ENCODE measurements around the gene WLS.

Gene WLS

DNA sequence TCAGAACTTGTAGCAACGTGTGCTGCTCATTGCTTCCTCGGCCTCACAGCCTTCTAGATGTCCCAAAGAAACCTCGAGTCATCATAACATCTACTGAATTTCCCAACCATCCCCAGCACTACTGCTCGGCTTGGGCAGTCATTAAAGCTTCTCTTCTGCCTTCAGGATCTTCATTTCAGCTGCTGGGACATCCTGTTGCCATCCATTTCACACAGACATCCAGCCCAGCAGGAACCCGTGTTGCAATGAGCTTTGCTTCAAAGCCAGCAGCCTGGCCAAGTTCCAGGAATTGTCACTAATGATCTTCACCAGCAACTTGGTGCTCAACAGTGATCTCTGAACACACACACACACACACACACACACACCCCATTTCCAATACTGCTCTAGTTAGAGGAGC lies 18.5 kb downstream of the WLS start:
- no peak for DNase-seq (ENCODE audit: low read depth)
- TF ChIP-seq CTCF (IDR thresholded peaks at IDR 0.05; ENCODE audit: control insufficient read depth, insufficient read depth, low read depth, low read length, missing control alignments): no peak
- H3K4me3 ChIP-seq (ENCODE audit: control insufficient read depth, low read depth, low read length): no peak overlapping the region

GRCh38 chr1:68211761-68212380 lies 20.5 kb downstream of the WLS start:
- H3K4me3 ChIP-seq (ENCODE audit: control insufficient read depth, low read depth, low read length): no peak overlapping the region
- no peak for DNase-seq (ENCODE audit: low read depth)
- no peak for TF ChIP-seq CTCF (IDR thresholded peaks at IDR 0.05; ENCODE audit: control insufficient read depth, insufficient read depth, low read depth, low read length, missing control alignments)

GRCh38 chr1:68210829-68211228 lies 21.5 kb downstream of the WLS start:
- no peak for TF ChIP-seq CTCF (IDR thresholded peaks at IDR 0.05; ENCODE audit: control insufficient read depth, insufficient read depth, low read depth, low read length, missing control alignments)
- H3K4me3 ChIP-seq (ENCODE audit: control insufficient read depth, low read depth, low read length): no peak overlapping the region
- DNase-seq (ENCODE audit: low read depth): no peak

- DNase-seq (ENCODE audit: low read depth): no peak
- no peak overlapping the region for H3K4me3 ChIP-seq (ENCODE audit: control insufficient read depth, low read depth, low read length)
- no peak for TF ChIP-seq CTCF (IDR thresholded peaks at IDR 0.05; ENCODE audit: control insufficient read depth, insufficient read depth, low read depth, low read length, missing control alignments)
Measured at GRCh38 chr1:68210027-68210426, 22.3 kb downstream of the WLS start.

- no peak for TF ChIP-seq CTCF (IDR thresholded peaks at IDR 0.05; ENCODE audit: control insufficient read depth, insufficient read depth, low read depth, low read length, missing control alignments)
- no peak for DNase-seq (ENCODE audit: low read depth)
- H3K4me3 ChIP-seq (ENCODE audit: control insufficient read depth, low read depth, low read length): no peak overlapping the region
Measured at GRCh38 chr1:68206848-68207689, 25.3 kb downstream of the WLS start.

GRCh38 chr1:68205794-68206358 lies 26.4 kb downstream of the WLS start:
- H3K4me3 ChIP-seq (ENCODE audit: control insufficient read depth, low read depth, low read length): no peak overlapping the region
- no peak for TF ChIP-seq CTCF (IDR thresholded peaks at IDR 0.05; ENCODE audit: control insufficient read depth, insufficient read depth, low read depth, low read length, missing control alignments)
- DNase-seq (ENCODE audit: low read depth): no peak
